ENCODE measurements around the gene CCDC24.

CCDC24 gene

GRCh38 chr1:43997295-43997999 lies 6.0 kb downstream of the CCDC24 start:
- no peak for DNase-seq (ENCODE audit: low spot score)

GRCh38 chr1:43998000-43998378 lies 6.6 kb downstream of the CCDC24 start:
- DNase-seq (ENCODE audit: low spot score), result no peak

- no peak for DNase-seq (ENCODE audit: low spot score)
These were observed 8.1 kb downstream of the CCDC24 start for GRCh38 chr1:43999455-43999854.

- no peak for DNase-seq (ENCODE audit: low spot score)
These were observed 8.8 kb downstream of the CCDC24 start for GRCh38 chr1:44000122-44000665.

GRCh38 chr1:44002165-44002564 lies 10.8 kb downstream of the CCDC24 start:
- no peak for DNase-seq (ENCODE audit: low spot score)

GRCh38 chr1:44002606-44003157 lies 11.3 kb downstream of the CCDC24 start:
- DNase-seq (ENCODE audit: low spot score), result no peak

GRCh38 chr1:44008259-44008658 lies 16.9 kb downstream of the CCDC24 start:
- DNase-seq (ENCODE audit: low spot score), result no peak

- no peak for DNase-seq (ENCODE audit: low spot score)
These were observed 19.6 kb downstream of the CCDC24 start for GRCh38 chr1:44010935-44011471.

- no peak for DNase-seq (ENCODE audit: low spot score)
These were observed 21.0 kb downstream of the CCDC24 start for GRCh38 chr1:44012404-44012803.

GRCh38 chr1:44012941-44013609 lies 21.7 kb downstream of the CCDC24 start:
- DNase-seq (ENCODE audit: low spot score), result no peak

- no peak for DNase-seq (ENCODE audit: low spot score)
These were observed 22.6 kb downstream of the CCDC24 start for GRCh38 chr1:44013949-44014348.

- DNase-seq (ENCODE audit: low spot score), result no peak
These were observed 23.1 kb downstream of the CCDC24 start for GRCh38 chr1:44014365-44015104.

GRCh38 chr1:44015206-44015605 lies 23.8 kb downstream of the CCDC24 start:
- no peak for DNase-seq (ENCODE audit: low spot score)

GRCh38 chr1:44016041-44016889 lies 24.9 kb downstream of the CCDC24 start:
- DNase-seq (ENCODE audit: low spot score), result no peak

GRCh38 chr1:44016890-44017400 lies 25.5 kb downstream of the CCDC24 start:
- DNase-seq (ENCODE audit: low spot score), result no peak

GRCh38 chr1:44019466-44019948 lies 28.1 kb downstream of the CCDC24 start:
- no peak for DNase-seq (ENCODE audit: low spot score)

- DNase-seq (ENCODE audit: low spot score), result no peak
These were observed 29.1 kb downstream of the CCDC24 start for GRCh38 chr1:44020464-44020863.

GRCh38 chr1:44021156-44021555 lies 29.8 kb downstream of the CCDC24 start:
- no peak for DNase-seq (ENCODE audit: low spot score)

- no peak for DNase-seq (ENCODE audit: low spot score)
These were observed 30.4 kb downstream of the CCDC24 start for GRCh38 chr1:44021581-44022321.

Data from CD4-positive, alpha-beta T cell treated with Interleukin-6 at 100 ng/mL for 8 hours (primary cell).